ENCODE measurements around the gene HIPK1.

DNA sequence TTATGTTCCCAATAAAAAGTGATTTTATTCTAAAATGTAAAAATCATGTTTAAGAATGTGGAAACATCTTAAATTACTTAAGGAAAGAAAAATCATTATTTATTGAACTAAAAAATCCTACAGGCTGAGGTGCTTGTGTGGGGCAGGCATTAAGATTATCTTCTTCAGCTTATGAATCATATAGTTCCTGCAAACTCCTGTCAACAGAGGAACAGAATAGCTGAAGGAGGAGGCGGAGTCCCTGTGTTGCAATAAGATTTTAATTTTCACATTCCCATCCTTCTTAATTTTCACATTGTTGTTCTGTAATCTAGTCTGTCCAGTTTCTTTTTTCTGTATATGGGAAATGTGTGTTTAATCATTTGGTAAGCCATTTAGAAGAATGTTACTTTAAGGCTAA is 29.6 kb downstream of the HIPK1 start:
- TF ChIP-seq CTCF (IDR thresholded peaks at IDR 0.05 in 8 of 11, conservative IDR thresholded peaks at IDR 0.05 in 3 of 11) = no peak
- TF ChIP-seq POLR2A (IDR thresholded peaks at IDR 0.05) = no peak
- no peak for TF ChIP-seq POLR2AphosphoS5 (IDR thresholded peaks at IDR 0.05)

All from spleen (tissue), 7 donors.